T-cell (primary cell): Measurements from ENCODE around the gene FAM124B. TPM values are rescaled to one million over a fixed set of nuclear protein-coding genes. Genes with fewer than 3 reads are reported as not detected.
"Not testable (repeated sequence)": the region's sequence is repeated elsewhere in the genome, so short reads cannot be mapped to it uniquely, and the experiment has no call there.

ENCODE experiments used
- ATAC-seq, 4 experiments: fragments of 200-7000 bp in 3 of 4; fragments of 150-1000 bp in 1 of 4; cut with Tn5 transposase; replicated peaks in 1 of 4; 1 replicate in 3 of 4; 2 replicates in 1 of 4; pipeline ENCODE4 v1.10.0; 2021; ENCODE audit warnings: moderate library complexity in 3 of 4, mild to moderate bottlenecking in 2 of 4, moderate number of reproducible peaks in 1 of 4
- CTCF ChIA-PET, 2 donors: fragments of 300-600 bp; sonication (Branson Sonifier 250); formaldehyde crosslinking; loops; one replicate each; lab custom pipeline; 2022; ENCODE audit warnings: antibody characterized with exemption in 2 of 2; lab: Charles Lee
- POLR2A ChIA-PET, 2 donors: fragments of 300-600 bp; sonication (Branson Sonifier 250); formaldehyde crosslinking; loops; one replicate each; lab custom pipeline; 2022; ENCODE audit warnings: antibody characterized with exemption in 2 of 2; lab: Charles Lee
- DNase-seq, 35 experiments: peaks; one replicate each; pipeline versions ENCODE4 v3.0.0 to v3.0.0-alpha.2; 2013 to 2023
- H3K27ac ChIP-seq: one replicate; pipeline ENCODE4 v1.5.1; 2013; ENCODE audit warnings: low read length
- H3K27me3 ChIP-seq, 2 experiments: replicated peaks in 1 of 2; 1 replicate in 1 of 2; 2 replicates in 1 of 2; pipeline versions ENCODE4 v1.6.1 to v1.7.0; 2013; ENCODE audit warnings: low read length in 1 of 2, mixed read lengths in 1 of 2; ENCODE audit not compliant: control insufficient read depth in 2 of 2, insufficient read depth in 2 of 2; ENCODE audit errors: extremely low read depth in 1 of 2
- H3K36me3 ChIP-seq, 2 donors: 1 replicate in 1 of 2; 2 replicates in 1 of 2; pipeline versions ENCODE4 v1.6.1 to v1.7.0; 2013; ENCODE audit warnings: low read length in 1 of 2; ENCODE audit not compliant: control insufficient read depth in 2 of 2, insufficient read depth in 1 of 2; ENCODE audit errors: extremely low read depth in 1 of 2
- H3K4me1 ChIP-seq, 2 experiments: 1 replicate in 1 of 2; 2 replicates in 1 of 2; pipeline versions ENCODE4 v1.6.1 to v1.7.0; 2013; ENCODE audit warnings: low read length in 2 of 2, mixed read lengths in 1 of 2; ENCODE audit not compliant: insufficient read depth in 2 of 2, control insufficient read depth in 1 of 2; ENCODE audit errors: extremely low read depth in 1 of 2
- H3K4me3 ChIP-seq, 2 donors: 1 replicate in 1 of 2; 2 replicates in 1 of 2; pipeline versions ENCODE4 v1.5.1 to v1.7.0; 2013; ENCODE audit warnings: mild to moderate bottlenecking in 2 of 2, low read length in 1 of 2, moderate library complexity in 1 of 2; ENCODE audit not compliant: control insufficient read depth in 1 of 2; ENCODE audit errors: extremely low read depth in 1 of 2
- H3K9me3 ChIP-seq: 2 replicates; pipeline ENCODE4 v1.7.0; 2013
- H3K27ac Mint-ChIP-seq, 2 donors: one replicate each; pipeline ENCODE4 v1.8.0; 2020 to 2021; ENCODE audit warnings: mild to moderate bottlenecking in 2 of 2, mixed read lengths in 2 of 2
- H3K27me3 Mint-ChIP-seq, 2 donors: one replicate each; pipeline ENCODE4 v1.8.0; 2021 to 2022; ENCODE audit warnings: mixed read lengths in 2 of 2
- H3K36me3 Mint-ChIP-seq: one replicate; pipeline ENCODE4 v1.8.0; 2021; ENCODE audit warnings: mixed read lengths
- H3K4me1 Mint-ChIP-seq, 3 donors: one replicate each; pipeline ENCODE4 v1.8.0; 2020 to 2022; ENCODE audit warnings: mixed read lengths in 3 of 3, mild to moderate bottlenecking in 1 of 3
- H3K4me3 Mint-ChIP-seq, 3 donors: one replicate each; pipeline ENCODE4 v1.8.0; 2020 to 2022; ENCODE audit warnings: mild to moderate bottlenecking in 3 of 3, mixed read lengths in 3 of 3, moderate library complexity in 3 of 3
- H3K9me3 Mint-ChIP-seq, 3 donors: one replicate each; pipeline ENCODE4 v1.8.0; 2020 to 2022; ENCODE audit warnings: mixed read lengths in 3 of 3
- WGBS: methylation state at CpG from one replicate; pipeline ENCODE4 v1.1.5; 2013; ENCODE audit warnings: missing lambda C conversion rate; ENCODE audit not compliant: insufficient coverage; 5-methylcytosine and 5-hydroxymethylcytosine counted together
- total RNA-seq, 35 experiments: library from RNA in 6 of 35; stranded (reverse) in 6 of 35; fragments of 120-200 nt in 1 of 35; gene quantifications; one replicate each; pipeline versions ENCODE4 v1.2.1 to v1.2.4 and lab custom pipeline; 2013 to 2026

The FAM124B gene
- total RNA-seq, 5 donors from 2014 or later (not counting 1 experiment from before 2014, with no cell fraction given) = 0.20 to 1.2 (median 0.76) TPM; not detected in 1

GRCh38 chr2:224393157-224393872 is 8.6 kb downstream of the FAM124B start:
- Mint-ChIP-seq H3K27me3 (peaks cover 0 to 4% of the 10 kb centered on the region in 2 donors), H3K4me1 (no peaks in the 10 kb centered on the region), H3K9me3 (peaks cover 0 to 5% (median 4%) of the 10 kb centered on the region in 3 donors), H3K36me3 (no peaks in the 10 kb centered on the region), H3K27ac (no peak overlapping the region), H3K4me3 (no peak overlapping the region)
- POLR2A ChIA-PET = no interaction called here
- no CpG with 5 or more reads among the region's 3 CpGs for WGBS
- DNase-seq (no peak), ATAC-seq (no peak)
- Histone ChIP-seq H3K9me3 (no peaks in the 10 kb centered on the region), H3K27ac (no peak overlapping the region), H3K27me3 (no peaks in the 10 kb centered on the region), H3K4me1 (no peaks in the 10 kb centered on the region), H3K36me3 (no peaks in the 10 kb centered on the region), H3K4me3 (no peak overlapping the region)
- CTCF ChIA-PET = no interaction called here

- DNase-seq (no peak), ATAC-seq (no peak)
- H3K27ac Mint-ChIP-seq = no peak overlapping the region
- Histone ChIP-seq H3K27me3 (no peaks in the 10 kb centered on the region), H3K27ac (no peak overlapping the region), H3K4me1 (no peaks in the 10 kb centered on the region), H3K9me3 (no peaks in the 10 kb centered on the region), H3K4me3 (no peak overlapping the region), H3K36me3 (no peaks in the 10 kb centered on the region)
- peaks cover 0 to 5% (median 4%) of the 10 kb centered on the region in 3 donors for H3K9me3 Mint-ChIP-seq
- 80% methylated on average over 1 of the region's 4 CpGs for WGBS
- H3K4me3 Mint-ChIP-seq = no peak overlapping the region
- ChIA-PET CTCF (no interaction called here), POLR2A (interaction anchor here in 1 of 2 donors (0.6 kb wide), 1 partner anchor 146 kb away, joined by 7 read pairs; no protein-coding TSS in a partner anchor)
- H3K36me3 Mint-ChIP-seq = no peaks in the 10 kb centered on the region
- H3K27me3 Mint-ChIP-seq = peaks cover 0 to 4% of the 10 kb centered on the region in 2 donors
- no peaks in the 10 kb centered on the region for H3K4me1 Mint-ChIP-seq
These were observed 9.4 kb downstream of the FAM124B start for GRCh38 chr2:224392545-224392944.

GRCh38 chr2:224389317-224389716 is 12.6 kb downstream of the FAM124B start:
- H3K9me3 Mint-ChIP-seq = no peaks in the 10 kb centered on the region
- Histone ChIP-seq H3K27me3 (no peaks in the 10 kb centered on the region), H3K27ac (no peak overlapping the region), H3K9me3 (no peaks in the 10 kb centered on the region), H3K4me3 (no peak overlapping the region), H3K4me1 (no peaks in the 10 kb centered on the region), H3K36me3 (no peaks in the 10 kb centered on the region)
- no peak overlapping the region for H3K27ac Mint-ChIP-seq
- no peaks in the 10 kb centered on the region for H3K36me3 Mint-ChIP-seq
- ChIA-PET CTCF (no interaction called here), POLR2A (no interaction called here)
- ATAC-seq (no peak), DNase-seq (no peak)
- WGBS = 98% methylated on average over 5 of the region's 5 CpGs
- H3K4me3 Mint-ChIP-seq = no peak overlapping the region
- no peaks in the 10 kb centered on the region for H3K4me1 Mint-ChIP-seq
- H3K27me3 Mint-ChIP-seq = peaks cover 0 to 4% of the 10 kb centered on the region in 2 donors

GRCh38 chr2:224386876-224387275 is 15.0 kb downstream of the FAM124B start:
- no peak overlapping the region for H3K4me3 Mint-ChIP-seq
- Histone ChIP-seq H3K27ac (no peak overlapping the region), H3K9me3 (no peaks in the 10 kb centered on the region), H3K4me3 (no peak overlapping the region), H3K4me1 (no peaks in the 10 kb centered on the region), H3K36me3 (no peaks in the 10 kb centered on the region), H3K27me3 (peaks cover 0 to 3% of the 10 kb centered on the region in 2 experiments)
- POLR2A ChIA-PET = no interaction called here
- 100% methylated on average over 1 of the region's 2 CpGs for WGBS
- H3K9me3 Mint-ChIP-seq = no peaks in the 10 kb centered on the region
- CTCF ChIA-PET = no interaction called here
- H3K36me3 Mint-ChIP-seq = no peaks in the 10 kb centered on the region
- no peaks in the 10 kb centered on the region for H3K4me1 Mint-ChIP-seq
- ATAC-seq = no peak
- no peak overlapping the region for H3K27ac Mint-ChIP-seq
- peaks cover 0 to 4% of the 10 kb centered on the region in 2 donors for H3K27me3 Mint-ChIP-seq
- DNase-seq = no peak

GRCh38 chr2:224382973-224383555 is 18.8 kb downstream of the FAM124B start:
- Histone ChIP-seq H3K4me1 (no peaks in the 10 kb centered on the region), H3K4me3 (no peak overlapping the region), H3K36me3 (no peaks in the 10 kb centered on the region), H3K27ac (no peak overlapping the region), H3K27me3 (peaks cover 0 to 3% of the 10 kb centered on the region in 2 experiments), H3K9me3 (no peaks in the 10 kb centered on the region)
- H3K27ac Mint-ChIP-seq = no peak overlapping the region
- DNase-seq = no peak
- no peaks in the 10 kb centered on the region for H3K27me3 Mint-ChIP-seq
- no peak overlapping the region for H3K4me3 Mint-ChIP-seq
- ATAC-seq = no peak
- H3K36me3 Mint-ChIP-seq = no peaks in the 10 kb centered on the region
- H3K4me1 Mint-ChIP-seq = no peaks in the 10 kb centered on the region
- WGBS = 82% methylated on average over 4 of the region's 9 CpGs
- ChIA-PET CTCF (interaction anchor here in 1 of 2 donors (0.7 kb wide), 1 partner anchor 965 kb away, joined by 9 read pairs; no protein-coding TSS in a partner anchor), POLR2A (no interaction called here)
- no peaks in the 10 kb centered on the region for H3K9me3 Mint-ChIP-seq

GRCh38 chr2:224382280-224382647 is 19.6 kb downstream of the FAM124B start:
- H3K27me3 Mint-ChIP-seq, H3K4me3 ChIP-seq, H3K9me3 Mint-ChIP-seq, H3K4me3 Mint-ChIP-seq, H3K27ac ChIP-seq, H3K27ac Mint-ChIP-seq, POLR2A ChIA-PET, H3K27me3 ChIP-seq, H3K36me3 ChIP-seq, DNase-seq, H3K9me3 ChIP-seq, H3K4me1 ChIP-seq, ATAC-seq, H3K4me1 Mint-ChIP-seq, H3K36me3 Mint-ChIP-seq: not testable (repeated sequence)
- no CpG with 5 or more reads among the region's 2 CpGs for WGBS
- CTCF ChIA-PET = interaction anchor here in 1 of 2 donors (0.7 kb wide), 1 partner anchor 966 kb away, joined by 9 read pairs; no protein-coding TSS in a partner anchor
